Measurements from ENCODE around the gene ATP6V1D.

The ATP6V1D gene

GRCh38 chr14:67391268-67391667 is 31.7 kb upstream of the ATP6V1D start:
- Histone ChIP-seq H3K9me3 (ENCODE audit: control insufficient read depth, low read length) (no peaks in the 10 kb centered on the region), H3K27me3 (replicated peaks; ENCODE audit: control insufficient read depth, insufficient read depth, low read length) (no peaks in the 10 kb centered on the region), H3K4me1 (ENCODE audit: control insufficient read depth, insufficient read depth, low read length) (peaks cover 8% of the 10 kb centered on the region), H3K9ac (ENCODE audit: low read length) (no peak overlapping the region), H3K36me3 (ENCODE audit: control insufficient read depth, insufficient read depth, low read length, severe bottlenecking) (peaks cover 5% of the 10 kb centered on the region), H3K4me3 (ENCODE audit: low read length) (no peak overlapping the region)
- no peak for DNase-seq (ENCODE audit: low read depth)

GRCh38 chr14:67389811-67390534 is 30.4 kb upstream of the ATP6V1D start:
- Histone ChIP-seq H3K4me1 (ENCODE audit: control insufficient read depth, insufficient read depth, low read length) (peaks cover 8% of the 10 kb centered on the region), H3K36me3 (ENCODE audit: control insufficient read depth, insufficient read depth, low read length, severe bottlenecking) (peaks cover 18% of the 10 kb centered on the region), H3K27me3 (replicated peaks; ENCODE audit: control insufficient read depth, insufficient read depth, low read length) (no peaks in the 10 kb centered on the region), H3K9me3 (ENCODE audit: control insufficient read depth, low read length) (no peaks in the 10 kb centered on the region), H3K4me3 (ENCODE audit: low read length) (no peak overlapping the region), H3K9ac (ENCODE audit: low read length) (no peak overlapping the region)
- DNase-seq (ENCODE audit: low read depth): no peak

- Histone ChIP-seq H3K36me3 (ENCODE audit: control insufficient read depth, insufficient read depth, low read length, severe bottlenecking) (peaks cover 25% of the 10 kb centered on the region), H3K4me1 (ENCODE audit: control insufficient read depth, insufficient read depth, low read length) (peaks cover 8% of the 10 kb centered on the region), H3K27me3 (replicated peaks; ENCODE audit: control insufficient read depth, insufficient read depth, low read length) (no peaks in the 10 kb centered on the region), H3K9me3 (ENCODE audit: control insufficient read depth, low read length) (no peaks in the 10 kb centered on the region), H3K4me3 (ENCODE audit: low read length) (no peak overlapping the region), H3K9ac (ENCODE audit: low read length) (no peak overlapping the region)
- no peak for DNase-seq (ENCODE audit: low read depth)
These were observed 29.7 kb upstream of the ATP6V1D start for GRCh38 chr14:67389275-67389674.

DNA sequence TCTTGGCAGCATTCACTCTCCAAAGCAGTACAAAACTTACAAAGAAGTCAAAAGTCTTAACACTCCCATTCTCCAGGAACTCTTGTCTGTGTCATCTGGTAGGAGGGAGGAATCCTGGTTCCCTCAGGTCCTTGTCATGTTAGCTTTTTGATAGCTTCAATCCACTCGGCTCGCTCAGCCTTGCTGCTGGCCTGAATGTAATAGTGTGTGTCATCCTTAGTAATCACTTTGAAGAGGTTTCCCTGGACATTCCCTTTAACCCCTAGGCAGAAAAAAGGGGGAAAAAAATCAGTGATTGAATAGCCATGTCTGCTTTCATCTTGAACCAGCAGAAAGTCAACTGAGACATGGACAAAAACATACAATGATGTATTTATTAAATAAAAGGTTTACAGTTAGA is 27.6 kb upstream of the ATP6V1D start:
- Histone ChIP-seq H3K36me3 (ENCODE audit: control insufficient read depth, insufficient read depth, low read length, severe bottlenecking) (peaks cover 45% of the 10 kb centered on the region), H3K4me1 (ENCODE audit: control insufficient read depth, insufficient read depth, low read length) (peaks cover 8% of the 10 kb centered on the region), H3K4me3 (ENCODE audit: low read length) (no peak overlapping the region), H3K9ac (ENCODE audit: low read length) (no peak overlapping the region), H3K27me3 (replicated peaks; ENCODE audit: control insufficient read depth, insufficient read depth, low read length) (no peaks in the 10 kb centered on the region), H3K9me3 (ENCODE audit: control insufficient read depth, low read length) (no peaks in the 10 kb centered on the region)
- no peak for DNase-seq (ENCODE audit: low read depth)

GRCh38 chr14:67385618-67386017 is 26.0 kb upstream of the ATP6V1D start:
- no peak overlapping the region for H3K9ac ChIP-seq (ENCODE audit: low read length)
- H3K36me3 ChIP-seq (ENCODE audit: control insufficient read depth, insufficient read depth, low read length, severe bottlenecking): peaks cover 61% of the 10 kb centered on the region
- DNase-seq (ENCODE audit: low read depth): no peak
- no peak overlapping the region for H3K4me3 ChIP-seq (ENCODE audit: low read length)
- H3K9me3 ChIP-seq (ENCODE audit: control insufficient read depth, low read length): no peaks in the 10 kb centered on the region
- peaks cover 8% of the 10 kb centered on the region for H3K4me1 ChIP-seq (ENCODE audit: control insufficient read depth, insufficient read depth, low read length)
- no peaks in the 10 kb centered on the region for H3K27me3 ChIP-seq (replicated peaks; ENCODE audit: control insufficient read depth, insufficient read depth, low read length)

- H3K36me3 ChIP-seq (ENCODE audit: control insufficient read depth, insufficient read depth, low read length, severe bottlenecking): peaks cover 66% of the 10 kb centered on the region
These were observed 25.5 kb upstream of the ATP6V1D start for GRCh38 chr14:67385120-67385519.

GRCh38 chr14:67377916-67378315 is 18.3 kb upstream of the ATP6V1D start:
- no peak for DNase-seq (ENCODE audit: low read depth)
- no peaks in the 10 kb centered on the region for H3K4me1 ChIP-seq (ENCODE audit: control insufficient read depth, insufficient read depth, low read length)
- no peak overlapping the region for H3K4me3 ChIP-seq (ENCODE audit: low read length)
- no peak overlapping the region for H3K9ac ChIP-seq (ENCODE audit: low read length)
- no peaks in the 10 kb centered on the region for H3K9me3 ChIP-seq (ENCODE audit: control insufficient read depth, low read length)
- no peaks in the 10 kb centered on the region for H3K27me3 ChIP-seq (replicated peaks; ENCODE audit: control insufficient read depth, insufficient read depth, low read length)
- H3K36me3 ChIP-seq (ENCODE audit: control insufficient read depth, insufficient read depth, low read length, severe bottlenecking): peaks cover 97% of the 10 kb centered on the region

More at GRCh38 chr14:67385120-67385519, 25.5 kb upstream of the ATP6V1D start:
- H3K4me3 ChIP-seq (ENCODE audit: low read length): no peak overlapping the region
- no peaks in the 10 kb centered on the region for H3K27me3 ChIP-seq (replicated peaks; ENCODE audit: control insufficient read depth, insufficient read depth, low read length)
- H3K4me1 ChIP-seq (ENCODE audit: control insufficient read depth, insufficient read depth, low read length): peaks cover 8% of the 10 kb centered on the region
- no peaks in the 10 kb centered on the region for H3K9me3 ChIP-seq (ENCODE audit: control insufficient read depth, low read length)
- DNase-seq (ENCODE audit: low read depth): no peak
- no peak overlapping the region for H3K9ac ChIP-seq (ENCODE audit: low read length)

DNA sequence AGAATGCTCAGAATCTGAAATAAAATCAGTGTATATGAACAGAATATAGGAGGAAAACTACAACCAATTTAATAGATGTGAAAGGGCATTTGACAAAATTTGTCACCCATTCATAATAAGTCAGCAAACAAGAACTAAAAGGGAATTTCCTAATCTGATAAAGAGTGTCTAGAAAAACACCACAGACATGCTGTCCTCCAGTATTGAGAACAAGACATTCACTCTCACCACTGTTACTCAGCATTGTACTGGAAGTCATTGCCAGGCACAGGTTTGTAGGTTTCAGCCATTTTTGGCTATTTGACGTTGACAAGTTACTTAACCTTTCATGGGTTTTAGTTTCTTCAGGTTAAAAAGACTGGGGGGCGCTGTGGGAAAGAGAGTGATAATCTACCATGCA is 13.7 kb upstream of the ATP6V1D start:
- no peak overlapping the region for H3K9ac ChIP-seq (ENCODE audit: low read length)
- peaks cover 97% of the 10 kb centered on the region for H3K36me3 ChIP-seq (ENCODE audit: control insufficient read depth, insufficient read depth, low read length, severe bottlenecking)
- no peaks in the 10 kb centered on the region for H3K27me3 ChIP-seq (replicated peaks; ENCODE audit: control insufficient read depth, insufficient read depth, low read length)
- H3K4me3 ChIP-seq (ENCODE audit: low read length): no peak overlapping the region
- peaks cover 14% of the 10 kb centered on the region for H3K4me1 ChIP-seq (ENCODE audit: control insufficient read depth, insufficient read depth, low read length)
- no peaks in the 10 kb centered on the region for H3K9me3 ChIP-seq (ENCODE audit: control insufficient read depth, low read length)
- DNase-seq (ENCODE audit: low read depth): no peak

DNA sequence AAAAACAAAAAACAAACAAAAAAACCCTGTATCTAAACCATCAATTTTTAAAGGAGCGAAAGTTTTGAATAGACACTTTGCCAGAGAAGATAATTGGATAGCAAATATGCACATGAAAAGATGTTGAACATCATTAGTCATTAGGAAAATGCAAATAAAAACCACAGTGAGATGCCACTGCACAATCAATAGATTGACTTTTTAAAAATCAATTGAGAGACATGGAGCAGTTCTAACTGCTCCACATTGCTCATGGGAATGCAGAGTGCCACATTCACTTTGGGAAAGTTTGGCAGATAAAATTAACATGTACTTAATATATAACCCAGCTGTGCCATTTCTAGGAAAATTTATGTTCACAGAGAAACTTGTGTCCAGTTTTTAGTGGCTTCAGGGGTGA is 13.2 kb upstream of the ATP6V1D start:
- Histone ChIP-seq H3K4me3 (ENCODE audit: low read length) (no peak overlapping the region), H3K36me3 (ENCODE audit: control insufficient read depth, insufficient read depth, low read length, severe bottlenecking) (peaks cover 97% of the 10 kb centered on the region)
- no peak for DNase-seq (ENCODE audit: low read depth)

GRCh38 chr14:67371247-67372148 is 11.9 kb upstream of the ATP6V1D start:
- no peak for DNase-seq (ENCODE audit: low read depth)
- H3K36me3 ChIP-seq (ENCODE audit: control insufficient read depth, insufficient read depth, low read length, severe bottlenecking): peaks cover 97% of the 10 kb centered on the region
- H3K9ac ChIP-seq (ENCODE audit: low read length): no peak overlapping the region
- H3K9me3 ChIP-seq (ENCODE audit: control insufficient read depth, low read length): no peaks in the 10 kb centered on the region
- peaks cover 14% of the 10 kb centered on the region for H3K4me1 ChIP-seq (ENCODE audit: control insufficient read depth, insufficient read depth, low read length)
- no peaks in the 10 kb centered on the region for H3K27me3 ChIP-seq (replicated peaks; ENCODE audit: control insufficient read depth, insufficient read depth, low read length)
- no peak overlapping the region for H3K4me3 ChIP-seq (ENCODE audit: low read length)

More for the DNA sequence above, 13.2 kb upstream of the ATP6V1D start:
- Histone ChIP-seq H3K4me1 (ENCODE audit: control insufficient read depth, insufficient read depth, low read length) (peaks cover 14% of the 10 kb centered on the region), H3K9me3 (ENCODE audit: control insufficient read depth, low read length) (no peaks in the 10 kb centered on the region), H3K27me3 (replicated peaks; ENCODE audit: control insufficient read depth, insufficient read depth, low read length) (no peaks in the 10 kb centered on the region), H3K9ac (ENCODE audit: low read length) (no peak overlapping the region)

GRCh38 chr14:67370830-67371229 is 11.2 kb upstream of the ATP6V1D start:
- no peak overlapping the region for H3K9ac ChIP-seq (ENCODE audit: low read length)
- peaks cover 14% of the 10 kb centered on the region for H3K4me1 ChIP-seq (ENCODE audit: control insufficient read depth, insufficient read depth, low read length)
- no peaks in the 10 kb centered on the region for H3K27me3 ChIP-seq (replicated peaks; ENCODE audit: control insufficient read depth, insufficient read depth, low read length)
- peaks cover 97% of the 10 kb centered on the region for H3K36me3 ChIP-seq (ENCODE audit: control insufficient read depth, insufficient read depth, low read length, severe bottlenecking)
- no peak overlapping the region for H3K4me3 ChIP-seq (ENCODE audit: low read length)
- DNase-seq (ENCODE audit: low read depth): no peak
- no peaks in the 10 kb centered on the region for H3K9me3 ChIP-seq (ENCODE audit: control insufficient read depth, low read length)

Measured in adipocyte (in vitro differentiated cells).